ENCODE results near the gene KCNN3. TPM values are rescaled to one million over a fixed set of nuclear protein-coding genes. Genes with fewer than 3 reads are reported as not detected.

The KCNN3 gene
- total and polyA plus RNA-seq, 2 of the 13 experiments (the other 11 are each of a cell fraction or from before 2014, with no cell fraction given): not detected

DNA sequence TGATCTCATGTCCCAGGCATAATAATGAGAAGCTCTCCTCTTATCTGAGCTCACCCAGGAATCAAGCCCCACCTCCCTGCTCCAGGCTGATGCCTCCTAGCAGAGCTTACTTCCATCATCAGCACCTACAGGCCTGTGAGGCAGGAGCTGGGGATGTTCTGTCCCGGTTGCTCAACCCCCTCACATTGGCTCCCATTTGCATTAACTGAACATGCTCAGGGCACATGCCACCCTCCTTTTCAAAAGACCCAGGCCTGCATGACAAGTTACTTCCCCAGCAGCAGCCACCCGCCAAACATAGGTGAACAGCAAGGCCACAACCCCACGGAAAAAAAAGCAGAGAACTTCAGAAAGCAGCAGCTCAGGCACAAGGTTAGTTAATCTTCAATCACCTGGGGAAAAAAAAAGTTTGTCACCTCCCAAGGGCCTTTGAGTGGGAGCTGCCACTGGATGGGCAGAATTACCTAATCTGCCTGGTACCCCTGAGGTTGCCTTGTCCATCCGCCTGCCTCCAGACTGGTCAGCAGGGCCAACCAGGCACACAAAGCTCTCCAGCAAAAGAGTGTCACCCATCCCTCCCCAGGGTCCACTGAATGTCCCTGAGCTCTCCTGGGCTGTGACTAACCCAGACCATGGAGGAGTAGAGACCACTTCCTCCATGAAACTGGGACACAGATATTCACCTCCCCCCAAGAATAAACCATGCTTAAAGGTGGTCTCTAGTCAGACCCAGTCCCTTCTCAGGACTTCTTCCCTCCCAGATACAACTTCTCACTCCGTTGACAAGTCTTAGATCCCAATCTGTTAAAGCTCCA lies 4.4 kb downstream of the KCNN3 start:
- intact Hi-C loops (cut with micrococcal nuclease; ENCODE audit: unreplicated experiment) (no loop called here), in situ Hi-C loops (cut with HindIII; ENCODE audit: extremely low pct_ligation_motif_present, low pct_unique_long_range_greater_than_20kb) (no loop called here)
- no peaks in the 10 kb centered on the region for H3K36me3 ChIP-seq (replicated peaks in 1 of 2; ENCODE audit: control insufficient read depth in 1 of 2, insufficient read depth in 2 of 2, low read length in 2 of 2)
- ChIA-PET POLR2A (no interaction called here), CTCF (ENCODE audit: low intra/inter-chr PET ratio, low total read pairs) (no interaction called here)
- ATAC-seq (no peak), FAIRE-seq (no peak), DNase-seq (ENCODE audit: low spot score) (no peak)
- H3K27ac ChIP-seq (ENCODE audit: extremely low read length, insufficient read depth, low read length): no peak overlapping the region
- H3K9ac ChIP-seq (ENCODE audit: insufficient read depth, low read depth, low read length): no peak overlapping the region
- H3K4me1 ChIP-seq (ENCODE audit: insufficient read depth, low read length): peaks cover 25% of the 10 kb centered on the region
- WGBS (ENCODE audit: low lambda C conversion rate): 9% methylated on average over 4 of the region's 5 CpGs
- no peak overlapping the region for H2AFZ ChIP-seq (ENCODE audit: low read length)
- no peak overlapping the region for H3K4me3 ChIP-seq (replicated peaks in 1 of 3; ENCODE audit: insufficient read depth in 1 of 3, low read depth in 2 of 3, low read length in 3 of 3)
- peaks cover 3 to 63% of the 10 kb centered on the region in 2 experiments; a peak in 4 of 5 replicates for H3K27me3 ChIP-seq (ENCODE audit: control insufficient read depth in 1 of 2, insufficient read depth in 2 of 2, low read length in 2 of 2)
- H3K79me2 ChIP-seq (ENCODE audit: insufficient read depth, low read length): no peaks in the 10 kb centered on the region
- H3K4me2 ChIP-seq (ENCODE audit: low read depth, low read length): no peak overlapping the region
- no peaks in the 10 kb centered on the region for H3K9me3 ChIP-seq (ENCODE audit: low read length)
- no peaks in the 10 kb centered on the region for H4K20me1 ChIP-seq (ENCODE audit: insufficient read depth, low read length)
- TF ChIP-seq CCAR2 (optimal IDR thresholded peaks at IDR 0.05; ENCODE audit: low read depth, low read length) (no peak), IKZF5 (CRISPR knock-in tag; IDR thresholded peaks at IDR 0.05) (no peak), ZNF260 (CRISPR knock-in tag; IDR thresholded peaks at IDR 0.05; ENCODE audit: borderline replicate concordance, low read depth) (no peak), PHB2 (IDR thresholded peaks at IDR 0.05; ENCODE audit: partially characterized antibody) (no peak), ZNF766 (CRISPR knock-in tag; IDR thresholded peaks at IDR 0.05; ENCODE audit: borderline replicate concordance) (no peak), ZSCAN29 (CRISPR knock-in tag; conservative IDR thresholded peaks at IDR 0.05) (no peak), SAP130 (CRISPR knock-in tag; IDR thresholded peaks at IDR 0.05; ENCODE audit: low read depth) (no peak)
- TF ChIP-seq, protein P1, sequence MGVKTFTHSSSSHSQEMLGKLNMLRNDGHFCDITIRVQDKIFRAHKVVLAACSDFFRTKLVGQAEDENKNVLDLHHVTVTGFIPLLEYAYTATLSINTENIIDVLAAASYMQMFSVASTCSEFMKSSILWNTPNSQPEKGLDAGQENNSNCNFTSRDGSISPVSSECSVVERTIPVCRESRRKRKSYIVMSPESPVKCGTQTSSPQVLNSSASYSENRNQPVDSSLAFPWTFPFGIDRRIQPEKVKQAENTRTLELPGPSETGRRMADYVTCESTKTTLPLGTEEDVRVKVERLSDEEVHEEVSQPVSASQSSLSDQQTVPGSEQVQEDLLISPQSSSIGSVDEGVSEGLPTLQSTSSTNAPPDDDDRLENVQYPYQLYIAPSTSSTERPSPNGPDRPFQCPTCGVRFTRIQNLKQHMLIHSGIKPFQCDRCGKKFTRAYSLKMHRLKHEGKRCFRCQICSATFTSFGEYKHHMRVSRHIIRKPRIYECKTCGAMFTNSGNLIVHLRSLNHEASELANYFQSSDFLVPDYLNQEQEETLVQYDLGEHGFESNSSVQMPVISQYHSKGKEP (CRISPR knock-in tag; IDR thresholded peaks at IDR 0.05): no peak
- no TSS peak for BruUV-seq (replicated peaks)

Measured in HepG2 (cell line).